Suprapubic skin (tissue), 4 donors: ENCODE results near the gene PTBP2. TPM values are rescaled to one million over a fixed set of nuclear protein-coding genes. Genes with fewer than 3 reads are reported as not detected.

Source experiments
- DNase-seq, 2 donors: peaks; one replicate each; pipeline ENCODE4 v3.0.0-alpha.2; 2019; ENCODE audit warnings: low spot score in 2 of 2
- H3K27ac ChIP-seq: fragments of 200-600 bp; sonication (generic); one replicate; pipeline ENCODE4 v1.5.1; 2019
- H3K27me3 ChIP-seq: fragments of 200-600 bp; sonication (generic); one replicate; pipeline ENCODE4 v1.5.1; 2019
- H3K36me3 ChIP-seq: fragments of 200-600 bp; sonication (generic); one replicate; pipeline ENCODE4 v1.5.1; 2019
- H3K4me1 ChIP-seq: fragments of 200-600 bp; sonication (generic); one replicate; pipeline ENCODE4 v1.5.1; 2019
- H3K4me3 ChIP-seq: fragments of 200-600 bp; sonication (generic); one replicate; pipeline ENCODE4 v1.5.1; 2019; ENCODE audit warnings: mild to moderate bottlenecking
- H3K9me3 ChIP-seq: fragments of 200-600 bp; sonication (generic); one replicate; pipeline ENCODE4 v1.5.1; 2019
- CTCF ChIP-seq, 2 donors: fragments of 200-600 bp in 1 of 2; fragments of 450-650 bp in 1 of 2; sonication (generic) in 1 of 2; IDR thresholded peaks; one replicate each; pipeline ENCODE4 v1.5.1; 2016 to 2019; ENCODE audit warnings: antibody characterized with exemption in 2 of 2, mild to moderate bottlenecking in 1 of 2, moderate library complexity in 1 of 2
- EP300 ChIP-seq: sonication (generic); formaldehyde crosslinking; IDR thresholded peaks from one replicate; pipeline ENCODE4 v1.6.1; 2017; ENCODE audit warnings: antibody characterized with exemption
- POLR2A ChIP-seq, 2 donors: fragments of 450-650 bp; IDR thresholded peaks; one replicate each; pipeline ENCODE4 v1.6.1; 2017; ENCODE audit warnings: antibody characterized with exemption in 2 of 2, mild to moderate bottlenecking in 2 of 2, moderate library complexity in 2 of 2
- POLR2AphosphoS5 ChIP-seq, 3 donors: sonication (generic); formaldehyde crosslinking; IDR thresholded peaks; one replicate each; pipeline ENCODE4 v1.6.1; 2017; ENCODE audit warnings: antibody characterized with exemption in 3 of 3
- WGBS: methylation state at CpG from one replicate; pipeline ENCODE4 v1.1.5; 2018; 5-methylcytosine and 5-hydroxymethylcytosine counted together
- total RNA-seq, 4 donors: library from RNA; depleted of rRNA; stranded (reverse); fragments of >200 nt; gene quantifications; one replicate each; pipeline ENCODE4 v1.1.0, GENCODE V29; 2016

Gene PTBP2
- total RNA-seq, 4 donors from 2014 or later = 9.8 to 66.5 (median 23.2) TPM

- no peaks in the 10 kb centered on the region for H3K4me1 ChIP-seq
- TF ChIP-seq POLR2A (IDR thresholded peaks at IDR 0.05) = no peak
- TF ChIP-seq POLR2AphosphoS5 (IDR thresholded peaks at IDR 0.05) = no peak
- no peak for TF ChIP-seq CTCF (IDR thresholded peaks at IDR 0.05)
- no peak for TF ChIP-seq EP300
- no peak for DNase-seq
- no peak overlapping the region for H3K27ac ChIP-seq
- no peaks in the 10 kb centered on the region for H3K9me3 ChIP-seq
- no peaks in the 10 kb centered on the region for H3K27me3 ChIP-seq
- H3K36me3 ChIP-seq = no peaks in the 10 kb centered on the region
- no peak overlapping the region for H3K4me3 ChIP-seq
Measured at GRCh38 chr1:96842215-96842614, 120.6 kb downstream of the PTBP2 start.

- no peak overlapping the region for H3K27ac ChIP-seq
Measured at GRCh38 chr1:96843196-96843595, 121.6 kb downstream of the PTBP2 start.

GRCh38 chr1:96843601-96844000, 122.0 kb downstream of the PTBP2 start:
- no peak overlapping the region for H3K4me3 ChIP-seq
- no peaks in the 10 kb centered on the region for H3K27me3 ChIP-seq
- TF ChIP-seq POLR2AphosphoS5 (IDR thresholded peaks at IDR 0.05) (no peak), EP300 (no peak)
- H3K9me3 ChIP-seq = no peaks in the 10 kb centered on the region
- no peaks in the 10 kb centered on the region for H3K4me1 ChIP-seq
- H3K36me3 ChIP-seq = no peaks in the 10 kb centered on the region
- no peak for DNase-seq
- 95% methylated on average over 1 of the region's 1 CpG for WGBS
- H3K27ac ChIP-seq = no peak overlapping the region

More at GRCh38 chr1:96843196-96843595, 121.6 kb downstream of the PTBP2 start:
- Histone ChIP-seq H3K9me3 (no peaks in the 10 kb centered on the region), H3K27me3 (no peaks in the 10 kb centered on the region), H3K36me3 (no peaks in the 10 kb centered on the region), H3K4me3 (no peak overlapping the region), H3K4me1 (no peaks in the 10 kb centered on the region)
- no peak for TF ChIP-seq EP300
- TF ChIP-seq CTCF (IDR thresholded peaks at IDR 0.05) = no peak
- TF ChIP-seq POLR2A (IDR thresholded peaks at IDR 0.05) = no peak
- no peak for TF ChIP-seq POLR2AphosphoS5 (IDR thresholded peaks at IDR 0.05)
- no peak for DNase-seq
- WGBS = 68% methylated on average over 3 of the region's 3 CpGs

- H3K27ac ChIP-seq = no peak overlapping the region
- 70% methylated on average over 8 of the region's 8 CpGs for WGBS
- no peaks in the 10 kb centered on the region for H3K9me3 ChIP-seq
- no peak overlapping the region for H3K4me3 ChIP-seq
- no peaks in the 10 kb centered on the region for H3K27me3 ChIP-seq
- no peaks in the 10 kb centered on the region for H3K4me1 ChIP-seq
- DNase-seq = no peak
- TF ChIP-seq EP300 (no peak), POLR2A (IDR thresholded peaks at IDR 0.05) (no peak), POLR2AphosphoS5 (IDR thresholded peaks at IDR 0.05) (no peak), CTCF (IDR thresholded peaks at IDR 0.05) (peak in 1 of 2 donors; percentile 15)
- H3K36me3 ChIP-seq = no peaks in the 10 kb centered on the region
Measured at GRCh38 chr1:96845464-96845863, 123.9 kb downstream of the PTBP2 start.

GRCh38 chr1:96861836-96862235, 140.3 kb downstream of the PTBP2 start:
- H3K4me1 ChIP-seq = no peaks in the 10 kb centered on the region
- no peak for DNase-seq
- no peaks in the 10 kb centered on the region for H3K36me3 ChIP-seq
- WGBS = 81% methylated on average over 2 of the region's 2 CpGs
- no peak overlapping the region for H3K27ac ChIP-seq
- no peak for TF ChIP-seq EP300
- TF ChIP-seq POLR2AphosphoS5 (IDR thresholded peaks at IDR 0.05) = no peak
- TF ChIP-seq POLR2A (IDR thresholded peaks at IDR 0.05) = no peak
- TF ChIP-seq CTCF (IDR thresholded peaks at IDR 0.05) = no peak
- no peak overlapping the region for H3K4me3 ChIP-seq
- no peaks in the 10 kb centered on the region for H3K9me3 ChIP-seq
- no peaks in the 10 kb centered on the region for H3K27me3 ChIP-seq

- no peaks in the 10 kb centered on the region for H3K4me1 ChIP-seq
- DNase-seq = no peak
- H3K36me3 ChIP-seq = no peaks in the 10 kb centered on the region
- H3K4me3 ChIP-seq = no peak overlapping the region
- no peak overlapping the region for H3K27ac ChIP-seq
- H3K9me3 ChIP-seq = no peaks in the 10 kb centered on the region
- no peak for TF ChIP-seq EP300
- no peak for TF ChIP-seq POLR2A (IDR thresholded peaks at IDR 0.05)
- no peak for TF ChIP-seq POLR2AphosphoS5 (IDR thresholded peaks at IDR 0.05)
- no peak for TF ChIP-seq CTCF (IDR thresholded peaks at IDR 0.05)
- WGBS = 87% methylated on average over 5 of the region's 5 CpGs
- no peaks in the 10 kb centered on the region for H3K27me3 ChIP-seq
Measured at GRCh38 chr1:96863449-96863848, 141.9 kb downstream of the PTBP2 start.
